IMR-90 (cell line): Measurements from ENCODE around the gene ISM2. TPM values are rescaled to one million over a fixed set of nuclear protein-coding genes. Genes with fewer than 3 reads are reported as not detected.

Source experiments
- ATAC-seq: fragments of 200-7000 bp; cut with Tn5 transposase; 2 replicates; pipeline ENCODE4 v1.9.1; 2020; ENCODE audit warnings: low read depth, mild to moderate bottlenecking, moderate library complexity
- BruUV-seq: library from RNA; stranded (reverse); fragments of 400-500 nt; replicated peaks from 2 replicates; lab custom pipeline; 2021; lab: Mats Ljungman, UMichigan
- CTCF ChIA-PET: fragments of 300-600 bp; formaldehyde crosslinking; extraction: SDS; loops from one replicate; lab custom pipeline; 2021; ENCODE audit warnings: antibody characterized with exemption; lab: Yijun Ruan, JAX
- POLR2A ChIA-PET: fragments of 300-600 bp; sonication (Branson Sonifier 250); formaldehyde crosslinking; loops from one replicate; lab custom pipeline; 2022; ENCODE audit warnings: antibody characterized with exemption; ENCODE audit not compliant: unreplicated experiment; lab: Charles Lee
- DNase-seq: peaks from one replicate; pipeline ENCODE4 v3.0.0; 2013
- H2AFZ ChIP-seq: replicated peaks from 2 replicates; pipeline ENCODE3; 2013; ENCODE audit warnings: low read length, mild to moderate bottlenecking; ENCODE audit not compliant: poor library complexity
- H2AK5ac ChIP-seq: 2 replicates; pipeline ENCODE4 v1.6.1; 2013; ENCODE audit warnings: low read depth, low read length, inconsistent platforms
- H2AK9ac ChIP-seq: replicated peaks from 2 replicates; pipeline ENCODE3; 2013; ENCODE audit warnings: mild to moderate bottlenecking, low read depth, low read length, moderate library complexity; ENCODE audit not compliant: poor library complexity
- H2BK120ac ChIP-seq: 2 replicates; pipeline ENCODE4 v1.6.1; 2013; ENCODE audit warnings: low read depth, low read length, inconsistent platforms
- H2BK15ac ChIP-seq: 3 replicates; pipeline ENCODE4 v1.6.1; 2013; ENCODE audit warnings: low read depth, low read length, inconsistent platforms
- H2BK20ac ChIP-seq: 2 replicates; pipeline ENCODE4 v1.6.1; 2013; ENCODE audit warnings: low read depth, mild to moderate bottlenecking, inconsistent platforms, low read length, moderate library complexity
- H2BK5ac ChIP-seq: 2 replicates; pipeline ENCODE4 v1.6.1; 2013; ENCODE audit warnings: mild to moderate bottlenecking, low read depth, low read length, inconsistent platforms; ENCODE audit not compliant: poor library complexity, severe bottlenecking
- H3K14ac ChIP-seq: replicated peaks from 2 replicates; pipeline ENCODE4 v1.6.1; 2013; ENCODE audit warnings: low read depth, low read length, inconsistent platforms
- H3K18ac ChIP-seq: 2 replicates; pipeline ENCODE4 v1.6.1; 2013; ENCODE audit warnings: low read depth, low read length, control low read depth
- H3K23ac ChIP-seq: 2 replicates; pipeline ENCODE4 v1.6.1; 2013; ENCODE audit warnings: low read depth, low read length, inconsistent platforms
- H3K27ac ChIP-seq: 2 replicates; pipeline ENCODE4 v1.5.1; 2013; ENCODE audit warnings: mild to moderate bottlenecking, control low read depth, low read length; ENCODE audit not compliant: insufficient read depth
- H3K27me3 ChIP-seq: 2 replicates; pipeline ENCODE4 v1.6.1; 2013; ENCODE audit warnings: low read length; ENCODE audit not compliant: control insufficient read depth, insufficient read depth
- H3K36me3 ChIP-seq: 2 replicates; pipeline ENCODE4 v1.6.1; 2013; ENCODE audit warnings: low read length, mixed read lengths; ENCODE audit not compliant: control insufficient read depth, insufficient read depth
- H3K4ac ChIP-seq: 2 replicates; pipeline ENCODE4 v1.6.1; 2013; ENCODE audit warnings: low read depth, low read length, inconsistent platforms
- H3K4me1 ChIP-seq: 2 replicates; pipeline ENCODE4 v1.6.1; 2013; ENCODE audit warnings: low read length, mixed read lengths; ENCODE audit not compliant: control insufficient read depth, insufficient read depth
- H3K4me2 ChIP-seq: 2 replicates; pipeline ENCODE4 v1.6.1; 2013; ENCODE audit warnings: low read depth, mild to moderate bottlenecking, control low read depth, low read length, moderate library complexity
- H3K4me3 ChIP-seq: 2 replicates; pipeline ENCODE4 v1.5.1; 2013; ENCODE audit warnings: low read depth, mild to moderate bottlenecking, control low read depth, low read length, moderate library complexity; ENCODE audit not compliant: insufficient read depth
- H3K56ac ChIP-seq: 2 replicates; pipeline ENCODE4 v1.6.1; 2013; ENCODE audit warnings: low read length, inconsistent platforms; ENCODE audit not compliant: insufficient read depth; ENCODE audit errors: extremely low read depth
- H3K79me1 ChIP-seq, 2 experiments: 2 replicates each; pipeline ENCODE4 v1.6.1; 2013; ENCODE audit warnings: low read length in 2 of 2, inconsistent platforms in 1 of 2, low read depth in 1 of 2
- H3K9ac ChIP-seq: 2 replicates; pipeline ENCODE4 v1.6.1; 2013; ENCODE audit warnings: low read depth, low read length, control low read depth
- H3K9me1 ChIP-seq: 2 replicates; pipeline ENCODE4 v1.6.1; 2013; ENCODE audit warnings: low read length, inconsistent platforms; ENCODE audit not compliant: insufficient read depth
- H3K9me3 ChIP-seq: 2 replicates; pipeline ENCODE4 v1.6.1; 2013; ENCODE audit warnings: low read length; ENCODE audit not compliant: control insufficient read depth, insufficient read depth
- H4K20me1 ChIP-seq: 2 replicates; pipeline ENCODE4 v1.6.1; 2013; ENCODE audit warnings: low read length, inconsistent platforms; ENCODE audit not compliant: insufficient read depth
- H4K5ac ChIP-seq: 2 replicates; pipeline ENCODE4 v1.6.1; 2013; ENCODE audit warnings: mild to moderate bottlenecking, low read depth, low read length, control low read depth
- H4K8ac ChIP-seq, 2 experiments: 2 replicates each; pipeline ENCODE4 v1.6.1; 2013; ENCODE audit warnings: low read depth in 2 of 2, low read length in 2 of 2, control low read depth in 1 of 2, inconsistent platforms in 1 of 2
- H4K91ac ChIP-seq: 2 replicates; pipeline ENCODE4 v1.6.1; 2013; ENCODE audit warnings: low read depth, low read length, inconsistent platforms; ENCODE audit not compliant: insufficient read depth
- BHLHE40 ChIP-seq: fragments of 150-350 bp; IDR thresholded peaks from 2 replicates; pipeline ENCODE4 v1.6.1; 2016; ENCODE audit warnings: mild to moderate bottlenecking, low read depth, low read length
- CEBPB ChIP-seq: IDR thresholded peaks from 2 replicates; pipeline ENCODE4 v1.6.1; 2012; ENCODE audit warnings: low read depth, low read length, improper control_type of control experiment
- CHD1 ChIP-seq: IDR thresholded peaks from 2 replicates; pipeline ENCODE4 v1.6.1; 2012; ENCODE audit warnings: low read depth, low read length, improper control_type of control experiment
- CTCF ChIP-seq: conservative IDR thresholded peaks from 2 replicates; pipeline ENCODE4 v1.5.1; 2012; ENCODE audit warnings: mild to moderate bottlenecking, low read depth, low read length, improper control_type of control experiment
- MAZ ChIP-seq: IDR thresholded peaks from 2 replicates; pipeline ENCODE4 v1.6.1; 2012; ENCODE audit warnings: low read depth, mild to moderate bottlenecking, low read length, improper control_type of control experiment, moderate library complexity, borderline replicate concordance
- MXI1 ChIP-seq: IDR thresholded peaks from 2 replicates; pipeline ENCODE4 v1.6.1; 2012; ENCODE audit warnings: low read depth, mild to moderate bottlenecking, low read length, moderate library complexity, borderline replicate concordance
- NFE2L2 ChIP-seq: fragments of 150-350 bp; IDR thresholded peaks from 2 replicates; pipeline ENCODE4 v1.6.1; 2016; ENCODE audit warnings: low read depth, mild to moderate bottlenecking, low read length
- POLR2A ChIP-seq: IDR thresholded peaks from 2 replicates; pipeline ENCODE4 v1.6.1; 2012; ENCODE audit warnings: mild to moderate bottlenecking, low read depth, low read length
- RAD21 ChIP-seq: IDR thresholded peaks from 2 replicates; pipeline ENCODE4 v1.6.1; 2012; ENCODE audit warnings: low read length, improper control_type of control experiment
- WGBS, 2 experiments: methylation state at CpG; one replicate each; pipeline versions ENCODE4 v1.1.5 to v1.1.7; 2013; ENCODE audit warnings: missing lambda C conversion rate in 2 of 2; ENCODE audit not compliant: insufficient read length in 1 of 2; ENCODE audit errors: extremely low coverage in 2 of 2; 5-methylcytosine and 5-hydroxymethylcytosine counted together
- dilution Hi-C: fragments of 300-500 bp; cut with HindIII; formaldehyde crosslinking; loops from one replicate; pipeline ENCODE4 v1.14.3; 2018; ENCODE audit warnings: low sequenced_read_pairs; ENCODE audit not compliant: unreplicated experiment
- in situ Hi-C: fragments of 300-500 bp; cut with MboI; formaldehyde crosslinking; loops from 3 replicates; pipeline ENCODE4 v1.14.3; 2019; ENCODE audit warnings: low sequenced_read_pairs, inconsistent platforms, mixed read lengths
- intact Hi-C: fragments of 100-400 bp; cut with micrococcal nuclease; formaldehyde crosslinking; loops from 2 replicates; pipeline ENCODE4 v1.10.0; 2022
- polyA plus RNA-seq, 3 experiments: library from polyadenylated mRNA; depleted of rRNA; stranded (reverse); fragments of >200 nt; gene quantifications; 2 replicates each; pipeline ENCODE4 v1.2.3, GENCODE V29; 2012; ENCODE audit warnings: low replicate concordance in 1 of 3
- total RNA-seq: library from RNA; depleted of rRNA; stranded (reverse); fragments of >200 nt; gene quantifications from 2 replicates; pipeline ENCODE4 v1.2.3, GENCODE V29; 2012
- TF ChIP-seq, protein P1 (sequence below): fragments of 150-350 bp; IDR thresholded peaks from 2 replicates; pipeline ENCODE4 v1.6.1; 2017; ENCODE audit warnings: mild to moderate bottlenecking, antibody characterized with exemption, low read length, low read depth
- TF ChIP-seq, protein P2 (sequence below): fragments of 150-350 bp; IDR thresholded peaks from 2 replicates; pipeline ENCODE4 v1.6.1; 2016; ENCODE audit warnings: low read depth, mild to moderate bottlenecking, low read length, moderate library complexity, borderline replicate concordance

The ISM2 gene
- total and polyA plus RNA-seq, 2 of the 4 experiments (the other 2 are of a cell fraction): under 0.01 to 0.12 TPM

DNA sequence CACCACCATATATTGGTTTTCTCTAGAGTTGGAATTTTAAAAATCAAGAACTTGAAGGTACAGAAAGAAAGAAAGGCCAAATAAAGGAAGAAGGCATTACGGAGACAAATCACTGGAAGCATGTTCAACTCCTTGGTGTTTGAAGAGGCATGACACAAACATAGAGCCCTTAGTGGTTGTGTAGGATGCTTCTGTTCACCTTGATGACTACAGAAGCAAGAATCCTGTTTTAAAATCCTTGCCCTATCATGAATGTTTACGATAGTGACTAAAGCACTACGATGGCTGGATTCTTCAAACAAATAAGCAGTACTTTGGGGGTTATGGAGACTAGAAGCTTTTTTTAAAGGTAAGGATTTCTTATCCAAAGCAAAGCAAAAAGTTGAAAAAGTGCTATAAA lies 10.3 kb upstream of the ISM2 start:
- Histone ChIP-seq H2AK9ac (no peak overlapping the region), H3K9me3 (no peaks in the 10 kb centered on the region), H2BK20ac (no peak overlapping the region), H4K20me1 (no peaks in the 10 kb centered on the region), H2BK5ac (no peak overlapping the region), H3K18ac (no peak overlapping the region; the same call in 1 of the 2 replicates), H3K36me3 (peaks cover 12% of the 10 kb centered on the region), H3K79me1 (peaks cover 0 to 3% of the 10 kb centered on the region in 2 experiments; a peak in 1 of 4 replicates), H3K4ac (no peak overlapping the region), H3K9me1 (peaks cover 4% of the 10 kb centered on the region; the same call in 1 of the 2 replicates), H3K27me3 (no peaks in the 10 kb centered on the region), H4K5ac (no peak overlapping the region), H4K8ac (no peak overlapping the region), H3K23ac (no peak overlapping the region), H2AK5ac (no peak overlapping the region), H2BK15ac (no peak overlapping the region), H3K4me3 (no peak overlapping the region), H4K91ac (no peak overlapping the region), H3K27ac (no peak overlapping the region), H3K14ac (no peak overlapping the region), H3K56ac (no peak overlapping the region), H3K4me1 (peaks cover 8% of the 10 kb centered on the region), H2AFZ (no peak overlapping the region), H3K4me2 (no peak overlapping the region), H3K9ac (no peak overlapping the region), H2BK120ac (no peak overlapping the region)
- intact Hi-C loops: no loop called here
- no peak; the same call in 1 of the 2 replicates for ATAC-seq
- in situ Hi-C loops: no loop called here
- CTCF ChIA-PET: no interaction called here
- no peak for DNase-seq
- TF ChIP-seq CHD1: no peak
- no peak for TF ChIP-seq MXI1
- no peak for TF ChIP-seq NFE2L2
- TF ChIP-seq, protein P1, sequence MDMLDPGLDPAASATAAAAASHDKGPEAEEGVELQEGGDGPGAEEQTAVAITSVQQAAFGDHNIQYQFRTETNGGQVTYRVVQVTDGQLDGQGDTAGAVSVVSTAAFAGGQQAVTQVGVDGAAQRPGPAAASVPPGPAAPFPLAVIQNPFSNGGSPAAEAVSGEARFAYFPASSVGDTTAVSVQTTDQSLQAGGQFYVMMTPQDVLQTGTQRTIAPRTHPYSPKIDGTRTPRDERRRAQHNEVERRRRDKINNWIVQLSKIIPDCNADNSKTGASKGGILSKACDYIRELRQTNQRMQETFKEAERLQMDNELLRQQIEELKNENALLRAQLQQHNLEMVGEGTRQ: no peak
- TF ChIP-seq POLR2A: no peak
- no peak for TF ChIP-seq CEBPB
- TF ChIP-seq, protein P2, sequence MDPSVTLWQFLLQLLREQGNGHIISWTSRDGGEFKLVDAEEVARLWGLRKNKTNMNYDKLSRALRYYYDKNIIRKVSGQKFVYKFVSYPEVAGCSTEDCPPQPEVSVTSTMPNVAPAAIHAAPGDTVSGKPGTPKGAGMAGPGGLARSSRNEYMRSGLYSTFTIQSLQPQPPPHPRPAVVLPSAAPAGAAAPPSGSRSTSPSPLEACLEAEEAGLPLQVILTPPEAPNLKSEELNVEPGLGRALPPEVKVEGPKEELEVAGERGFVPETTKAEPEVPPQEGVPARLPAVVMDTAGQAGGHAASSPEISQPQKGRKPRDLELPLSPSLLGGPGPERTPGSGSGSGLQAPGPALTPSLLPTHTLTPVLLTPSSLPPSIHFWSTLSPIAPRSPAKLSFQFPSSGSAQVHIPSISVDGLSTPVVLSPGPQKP: no peak
- no peak for TF ChIP-seq MAZ
- no peak for TF ChIP-seq CTCF
- TF ChIP-seq BHLHE40: no peak
- no peak for TF ChIP-seq RAD21
- BruUV-seq: no TSS peak
- POLR2A ChIA-PET: no interaction called here
- dilution Hi-C loops: no loop called here
- WGBS, 2 experiments: no CpG with 5 or more reads among the region's 3 CpGs
